HG03280 (cell line): Measurements from ENCODE around the gene ZNF335.

Experiments used
- ATAC-seq: cut with Tn5 transposase; IDR thresholded peaks from one replicate; pipeline ENCODE4 v1.9.1; 2021; ENCODE audit warnings: mild to moderate bottlenecking, moderate library complexity; ENCODE audit not compliant: unreplicated experiment

The ZNF335 gene

DNA sequence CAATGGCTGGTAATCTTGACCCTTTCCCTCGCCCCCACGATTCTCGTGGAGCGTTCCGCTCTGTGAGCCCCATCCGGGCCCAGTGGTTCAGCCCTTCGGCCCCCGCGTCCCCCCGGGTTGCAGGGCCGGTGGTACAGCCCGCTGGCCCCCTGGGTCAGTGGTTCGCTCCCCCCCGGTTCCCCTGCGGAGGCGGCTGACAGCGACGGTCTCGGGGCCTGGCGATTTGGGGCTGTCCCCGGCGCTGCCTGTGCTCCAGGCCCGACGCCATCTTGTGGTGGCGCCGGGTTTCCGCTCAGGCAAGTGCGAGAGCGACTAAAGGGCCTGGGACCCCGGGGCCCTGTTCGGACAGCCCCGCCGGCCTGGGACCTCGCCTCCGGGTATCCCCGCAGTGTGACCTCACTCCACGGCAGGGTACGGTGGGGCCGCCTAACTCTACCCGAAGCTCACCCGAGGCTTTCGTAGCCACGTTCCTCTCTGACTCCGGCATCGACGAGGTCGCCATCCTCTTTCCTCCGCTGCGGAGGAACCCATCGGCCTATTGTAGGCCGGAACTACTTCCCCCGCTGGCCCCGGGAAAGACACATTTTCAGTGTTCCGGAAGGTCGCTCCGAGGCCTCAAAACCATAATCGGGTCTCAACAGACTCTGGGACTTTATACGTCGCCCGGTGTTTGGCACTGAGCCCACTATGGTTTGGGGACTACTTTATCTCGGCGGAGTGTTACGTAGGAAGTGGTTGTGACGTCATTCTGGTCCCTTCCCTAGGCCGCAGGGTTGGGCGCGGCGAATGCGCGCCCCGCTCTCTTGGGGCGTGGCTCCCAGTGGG is at the start of gene ZNF335:
TSS of gene ZNF335 (minus strand) at position 529 of the 825 bp plus-strand sequence. CDS start 793 bp downstream, outside the sequence.
- ATAC-seq, result peak; percentile 76

DNA sequence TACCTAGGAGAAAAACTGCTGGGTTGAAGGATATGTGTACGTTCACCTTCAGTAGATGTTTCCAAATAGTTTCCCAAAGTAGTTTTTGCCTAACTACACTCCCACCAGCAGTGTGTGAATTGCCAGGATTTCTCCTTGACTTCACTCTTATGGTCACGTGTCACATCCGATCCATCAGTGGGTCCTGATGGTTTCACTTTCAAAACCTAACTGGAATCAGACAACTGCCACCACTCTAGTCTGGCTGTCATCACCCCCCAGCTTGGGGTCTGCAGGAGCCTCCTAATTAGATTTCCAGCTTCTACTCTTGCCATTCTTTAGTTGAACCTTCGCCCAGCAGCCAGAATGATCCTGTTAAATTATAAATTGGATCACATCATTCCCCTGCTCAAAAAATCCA is 48.6 kb upstream of the ZNF335 start:
- no peak for ATAC-seq

DNA sequence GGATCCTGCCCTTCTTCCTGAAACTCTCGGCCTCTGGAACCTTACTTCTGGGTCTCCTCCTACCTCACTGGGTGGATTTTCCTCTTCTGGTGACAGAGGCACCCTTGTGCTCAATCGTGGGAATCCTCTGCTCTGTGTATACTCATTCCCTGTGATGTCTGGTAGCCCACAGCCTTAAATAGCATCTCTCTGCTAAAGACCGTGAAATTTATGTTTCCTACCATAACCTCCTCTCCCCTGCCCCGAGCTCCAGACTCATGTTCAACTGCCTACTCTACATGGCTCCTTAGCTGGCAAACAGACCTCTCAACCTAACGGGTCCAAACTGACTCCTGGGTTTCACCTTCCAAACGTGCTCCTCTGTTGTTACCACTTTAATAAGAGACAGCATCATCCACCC is 46.6 kb upstream of the ZNF335 start:
- no peak for ATAC-seq

DNA sequence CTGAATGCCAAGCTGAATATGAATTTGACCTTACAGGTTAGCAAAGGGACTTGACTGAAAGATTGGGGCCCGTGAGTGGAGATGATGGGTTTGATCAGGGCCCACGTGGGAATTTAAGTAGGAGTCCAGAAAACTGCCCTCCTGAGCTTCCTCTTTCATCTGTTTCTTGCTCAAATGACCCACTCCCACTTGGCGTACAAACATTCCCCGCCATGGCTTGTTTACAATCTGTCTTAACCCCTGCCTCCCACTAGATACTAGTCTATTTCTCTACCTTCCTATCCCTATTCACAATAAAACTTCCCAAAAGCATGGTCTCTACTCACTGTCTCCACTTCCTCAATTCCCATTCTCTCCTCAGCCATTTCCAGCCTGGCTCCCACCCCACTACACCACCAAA is 46.1 kb upstream of the ZNF335 start:
- no peak for ATAC-seq

- no peak for ATAC-seq
Measured at GRCh38 chr20:46017272-46017671, 45.3 kb upstream of the ZNF335 start.

- ATAC-seq, result no peak
Measured at GRCh38 chr20:46014517-46015396, 42.8 kb upstream of the ZNF335 start.

GRCh38 chr20:46013829-46014516 is 42.0 kb upstream of the ZNF335 start:
- ATAC-seq, result no peak

- ATAC-seq, result no peak
Measured at GRCh38 chr20:46013322-46013828, 41.4 kb upstream of the ZNF335 start.

DNA sequence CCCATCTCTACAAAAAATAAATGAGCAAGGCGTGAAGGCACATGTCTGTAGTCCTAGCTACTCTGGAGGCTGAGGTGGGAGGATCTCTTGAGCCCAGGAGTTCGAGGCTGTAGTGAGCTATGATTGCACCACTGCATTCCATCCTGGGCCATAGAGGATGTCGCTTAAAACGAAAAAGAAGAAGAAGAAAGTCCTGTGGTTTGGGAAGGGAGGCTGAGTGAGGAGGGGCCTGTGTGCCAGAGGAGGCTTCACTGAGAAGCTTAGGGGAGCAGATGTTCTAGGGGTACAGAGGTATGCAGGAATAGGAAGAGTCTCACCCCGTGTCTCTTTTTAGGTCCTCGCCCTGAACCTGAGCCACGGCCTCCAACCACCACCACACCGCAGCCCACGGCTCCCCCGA is 40.9 kb upstream of the ZNF335 start:
- no peak for ATAC-seq

DNA sequence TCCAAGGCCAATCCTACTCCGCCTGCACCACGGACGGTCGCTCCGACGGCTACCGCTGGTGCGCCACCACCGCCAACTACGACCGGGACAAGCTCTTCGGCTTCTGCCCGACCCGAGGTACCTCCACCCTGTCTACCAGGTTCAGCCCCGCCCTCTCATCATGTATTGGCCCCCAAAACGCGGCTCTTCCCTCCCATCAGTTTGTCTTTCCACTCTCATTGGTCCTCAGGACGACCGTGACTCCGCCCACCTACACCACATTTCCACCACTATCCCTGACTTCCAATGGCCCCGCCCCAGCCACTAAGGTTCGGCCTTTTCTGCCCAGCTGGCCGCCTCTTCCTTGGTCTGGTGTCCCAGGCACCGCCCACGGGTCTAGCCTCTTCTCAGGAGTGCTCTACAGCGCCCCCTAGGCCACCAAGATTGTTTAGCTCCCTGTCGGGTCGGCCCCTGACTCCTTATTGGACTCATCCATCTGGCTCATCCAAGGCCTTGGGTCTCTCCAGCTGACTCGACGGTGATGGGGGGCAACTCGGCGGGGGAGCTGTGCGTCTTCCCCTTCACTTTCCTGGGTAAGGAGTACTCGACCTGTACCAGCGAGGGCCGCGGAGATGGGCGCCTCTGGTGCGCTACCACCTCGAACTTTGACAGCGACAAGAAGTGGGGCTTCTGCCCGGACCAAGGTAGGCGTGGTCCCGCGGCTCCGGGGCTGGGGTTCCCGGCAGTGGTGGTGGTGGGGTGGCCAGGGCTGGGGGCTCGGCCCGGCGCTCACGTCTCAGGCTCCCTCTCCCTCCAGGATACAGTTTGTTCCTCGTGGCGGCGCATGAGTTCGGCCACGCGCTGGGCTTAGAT is 39.9 kb upstream of the ZNF335 start:
- ATAC-seq, result no peak

DNA sequence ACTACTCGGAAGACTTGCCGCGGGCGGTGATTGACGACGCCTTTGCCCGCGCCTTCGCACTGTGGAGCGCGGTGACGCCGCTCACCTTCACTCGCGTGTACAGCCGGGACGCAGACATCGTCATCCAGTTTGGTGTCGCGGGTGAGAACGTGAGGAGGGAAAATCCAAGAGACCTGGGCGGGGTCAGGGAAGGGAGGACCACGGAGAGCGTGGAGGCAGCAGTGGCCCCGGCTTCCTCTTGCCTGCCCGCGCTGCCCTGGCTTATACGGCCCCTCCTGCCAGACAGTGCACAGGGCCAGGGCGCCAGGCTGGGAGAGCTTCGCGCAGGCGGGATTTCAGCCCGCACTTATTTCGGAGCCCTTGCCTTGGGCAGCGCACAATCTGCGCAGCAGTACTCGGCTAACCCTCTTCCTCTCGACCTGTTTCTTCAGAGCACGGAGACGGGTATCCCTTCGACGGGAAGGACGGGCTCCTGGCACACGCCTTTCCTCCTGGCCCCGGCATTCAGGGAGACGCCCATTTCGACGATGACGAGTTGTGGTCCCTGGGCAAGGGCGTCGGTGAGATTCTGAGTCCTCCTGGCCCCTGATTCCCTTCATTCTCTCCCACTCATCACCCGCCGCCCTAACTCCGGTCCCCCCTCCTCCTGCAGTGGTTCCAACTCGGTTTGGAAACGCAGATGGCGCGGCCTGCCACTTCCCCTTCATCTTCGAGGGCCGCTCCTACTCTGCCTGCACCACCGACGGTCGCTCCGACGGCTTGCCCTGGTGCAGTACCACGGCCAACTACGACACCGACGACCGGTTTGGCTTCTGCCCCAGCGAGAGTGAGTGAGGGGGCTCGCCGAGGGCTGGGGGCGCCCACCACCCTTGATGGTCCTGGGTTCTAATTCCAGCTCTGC is 38.7 kb upstream of the ZNF335 start:
- no peak for ATAC-seq

- ATAC-seq, result no peak
Measured at GRCh38 chr20:46009816-46010215, 37.8 kb upstream of the ZNF335 start.

- no peak for ATAC-seq
Measured at GRCh38 chr20:46007671-46008070, 35.7 kb upstream of the ZNF335 start.

DNA sequence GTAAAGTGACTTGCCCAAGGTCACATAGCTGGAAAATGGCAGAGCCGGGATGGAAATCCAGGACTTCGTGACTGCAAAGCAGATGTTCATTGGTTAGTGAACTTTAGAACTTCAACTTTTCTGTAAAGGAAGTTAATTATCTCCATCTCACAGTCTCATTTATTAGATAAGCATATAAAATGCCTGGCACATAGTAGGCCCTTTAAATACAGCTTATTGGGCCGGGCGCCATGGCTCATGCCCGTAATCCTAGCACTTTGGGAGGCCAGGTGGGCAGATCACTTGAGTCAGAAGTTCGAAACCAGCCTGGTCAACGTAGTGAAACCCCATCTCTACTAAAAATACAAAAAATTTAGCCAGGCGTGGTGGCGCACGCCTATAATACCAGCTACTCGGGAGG is 35.0 kb upstream of the ZNF335 start:
- ATAC-seq, result no peak

- ATAC-seq, result no peak
Measured at GRCh38 chr20:46006022-46006705, 34.2 kb upstream of the ZNF335 start.

DNA sequence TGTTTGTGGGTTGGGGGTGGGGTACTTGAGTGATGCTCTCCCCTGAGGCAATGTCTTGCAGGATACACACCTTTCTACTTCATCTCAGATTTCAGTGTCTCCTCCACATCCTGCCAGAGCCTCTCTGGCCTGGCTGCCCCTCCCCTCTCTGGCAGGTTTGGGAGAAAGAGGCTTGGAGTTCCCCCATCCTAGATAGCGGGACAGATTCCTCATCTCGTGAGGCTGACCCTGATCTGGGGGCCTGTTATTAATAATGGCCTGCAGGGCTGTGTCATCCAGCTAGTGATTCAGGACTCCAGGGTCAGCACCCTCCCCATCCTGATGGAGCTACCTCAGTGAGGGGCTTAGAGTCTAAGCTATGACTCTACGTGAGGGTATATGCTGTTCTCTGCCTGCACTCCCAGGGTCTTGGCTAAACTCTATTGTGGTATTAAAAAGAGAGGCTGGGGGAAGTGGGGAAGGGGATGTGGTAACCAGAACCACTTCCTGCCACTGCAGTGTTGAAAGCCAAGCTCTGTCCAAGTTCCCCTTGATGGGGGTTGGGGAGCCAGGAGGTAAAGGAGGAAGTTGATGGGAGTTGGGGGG is 33.0 kb upstream of the ZNF335 start:
- no peak for ATAC-seq

DNA sequence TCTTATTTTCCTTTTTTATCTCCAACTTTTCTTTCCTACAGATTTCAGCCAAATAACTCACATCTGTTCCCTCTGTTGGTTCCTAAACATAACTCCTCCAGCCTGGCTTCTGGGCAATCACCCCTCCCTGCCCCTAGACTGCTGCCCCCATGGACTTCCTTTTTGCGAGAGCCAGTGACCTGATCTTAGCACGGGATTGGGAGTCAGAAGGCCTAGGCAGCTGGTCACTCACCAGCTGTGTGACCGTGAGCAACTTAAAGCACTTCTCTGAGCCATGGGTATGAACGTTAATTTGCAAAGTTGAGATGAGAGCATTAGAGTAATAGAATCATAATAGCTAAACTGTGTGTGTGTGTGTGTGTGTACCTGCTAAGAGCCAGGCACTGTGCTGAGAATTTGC is 32.2 kb upstream of the ZNF335 start:
- ATAC-seq, result no peak

GRCh38 chr20:46002008-46002407 is 30.0 kb upstream of the ZNF335 start:
- no peak for ATAC-seq
